GM04503 (cell line): ENCODE data around the gene RABEP1.
A peak's percentile ranks its signal among the peaks of the same experiment; 100 is the strongest.
"Not testable (repeated sequence)": the region's sequence is repeated elsewhere in the genome, so short reads cannot be mapped to it uniquely, and the experiment has no call there.

ENCODE experiments used
- DNase-seq: peaks from one replicate; pipeline ENCODE4 v3.0.0-alpha.2; 2012; ENCODE audit warnings: low read depth

RABEP1 gene

GRCh38 chr17:5281814-5282641, at the start of gene RABEP1:
Gene RABEP1, plus strand, starts transcription at chr17:5282284. Its CDS starts 203 bp downstream, at chr17:5282487.
- peak; percentile 26 for DNase-seq

DNA sequence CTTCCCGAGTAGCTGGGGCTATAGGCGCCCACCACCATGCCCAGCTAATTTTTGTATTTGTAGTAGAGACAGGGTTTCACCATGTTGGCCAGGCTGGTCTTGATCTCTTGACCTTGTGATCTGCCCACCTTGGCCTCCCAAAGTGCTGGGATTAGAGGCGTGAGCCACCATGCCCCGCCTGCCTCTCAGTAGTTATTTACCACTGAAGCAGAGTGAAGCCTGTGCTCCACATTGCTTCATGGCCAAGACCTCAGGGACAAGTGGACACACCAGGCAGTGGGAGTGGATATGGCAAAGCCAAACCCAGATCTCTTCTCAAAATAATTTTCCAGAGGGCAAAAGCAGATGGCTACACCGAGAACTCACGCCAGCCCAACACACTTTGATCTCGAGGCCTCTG, 48.6 kb upstream of the RABEP1 start:
- not testable (repeated sequence) for DNase-seq

DNA sequence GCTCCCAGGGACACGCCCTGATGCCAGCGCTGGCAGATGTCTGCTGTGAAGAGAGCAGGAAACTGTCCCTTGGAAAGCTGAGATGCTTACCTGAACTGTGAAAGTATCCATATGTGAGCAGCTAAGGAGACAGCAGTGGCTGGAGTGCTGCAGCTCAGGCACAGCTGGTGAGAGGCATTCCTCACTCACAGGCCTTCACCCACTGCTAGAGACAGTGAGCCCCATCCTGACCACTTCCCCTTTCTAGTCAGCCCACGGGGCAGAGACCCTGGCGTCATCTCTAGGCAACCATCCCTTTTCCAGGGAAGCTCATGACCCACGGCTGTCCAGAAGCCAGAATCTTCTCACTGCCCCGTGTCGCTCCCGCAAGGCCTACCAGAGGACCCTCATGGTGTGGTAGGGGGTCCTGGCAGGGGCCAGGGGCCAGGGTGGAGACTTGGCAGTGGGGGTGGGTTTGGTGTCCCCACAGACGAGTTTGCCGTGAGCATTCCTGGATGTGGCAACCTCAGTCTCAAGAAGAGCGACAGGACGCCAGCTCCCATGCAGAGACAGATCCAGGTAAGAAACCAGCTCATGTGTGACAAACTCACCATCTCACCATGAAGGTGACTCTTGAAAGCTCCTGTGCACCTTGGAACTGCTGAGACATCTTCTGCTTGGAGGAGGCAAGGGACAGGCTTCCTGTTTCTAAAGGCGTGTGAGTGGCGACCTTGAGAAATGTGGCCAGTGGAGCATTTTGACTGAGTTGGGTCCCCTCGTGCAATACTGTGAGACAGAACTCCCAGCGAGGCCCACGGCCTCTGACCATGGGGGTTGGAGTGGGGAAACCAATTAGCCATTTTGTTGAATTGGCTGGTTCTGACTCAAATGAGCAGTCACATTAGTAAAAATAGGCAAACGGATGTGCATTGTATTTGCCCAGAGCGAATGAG, 47.2 kb upstream of the RABEP1 start, which contains the start of gene SCIMP:
Gene SCIMP, minus strand, starts transcription at position 216 of the 932 bp plus-strand sequence. Its CDS starts 105 bp downstream, at position 111.
- DNase-seq: no peak

DNA sequence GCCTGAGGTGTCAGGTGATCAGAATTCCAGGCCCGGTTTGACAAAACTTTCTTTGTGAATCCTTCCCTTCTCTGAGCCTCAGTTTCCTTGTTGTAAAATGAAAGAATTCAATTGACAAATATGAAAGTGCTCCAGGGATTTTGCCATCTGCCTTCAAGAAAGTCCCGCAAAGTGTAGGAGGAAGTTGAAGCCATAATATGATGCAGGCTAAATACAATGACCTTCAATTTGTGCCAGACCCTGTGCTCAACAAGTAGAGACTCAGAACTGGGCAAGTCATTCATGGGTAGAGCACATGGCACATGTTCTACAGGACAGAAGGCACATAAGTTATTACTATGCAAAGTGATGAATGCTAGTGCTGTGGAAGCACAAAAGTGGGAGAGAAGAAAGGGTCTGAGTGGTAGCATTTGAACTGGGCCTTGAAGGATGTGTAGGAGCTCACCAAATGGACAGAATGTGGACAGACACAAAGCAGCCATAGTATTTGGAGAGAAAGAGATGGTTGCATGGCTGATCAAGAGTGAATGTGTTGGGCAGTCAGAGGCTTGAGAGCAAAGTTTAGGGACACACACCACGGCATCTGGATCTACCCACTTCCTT, 45.0 kb upstream of the RABEP1 start:
- no peak for DNase-seq

GRCh38 chr17:5237541-5238016, 44.5 kb upstream of the RABEP1 start:
- DNase-seq: no peak

- no peak for DNase-seq
Observed at GRCh38 chr17:5238333-5238732, 43.8 kb upstream of the RABEP1 start.

GRCh38 chr17:5239769-5240168, 42.3 kb upstream of the RABEP1 start:
- DNase-seq: not testable (repeated sequence)

- no peak for DNase-seq
Observed at GRCh38 chr17:5241861-5242671, 40.0 kb upstream of the RABEP1 start.

DNA sequence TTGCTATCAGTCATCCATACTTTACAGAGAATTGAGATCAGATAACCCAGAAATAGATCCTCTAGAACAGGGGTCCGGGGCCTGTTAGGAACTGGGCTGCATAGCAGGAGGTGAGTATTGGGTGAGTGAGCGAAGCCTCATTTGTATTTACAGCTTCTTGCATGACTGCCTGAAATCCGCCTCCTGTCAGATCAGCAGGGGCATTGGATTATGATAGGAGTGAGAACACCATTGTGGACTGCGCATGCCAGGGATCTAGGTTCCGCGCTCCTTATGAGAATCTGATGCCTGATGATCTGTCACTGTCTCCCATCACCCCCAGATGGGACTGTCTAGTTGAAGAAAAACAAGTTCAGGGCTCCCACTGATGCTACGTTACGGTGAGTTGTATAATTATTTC, 34.5 kb upstream of the RABEP1 start:
- DNase-seq: no peak

GRCh38 chr17:5248821-5249479, 33.1 kb upstream of the RABEP1 start:
- no peak for DNase-seq

GRCh38 chr17:5249615-5250014, 32.5 kb upstream of the RABEP1 start:
- peak; percentile 30 for DNase-seq

DNA sequence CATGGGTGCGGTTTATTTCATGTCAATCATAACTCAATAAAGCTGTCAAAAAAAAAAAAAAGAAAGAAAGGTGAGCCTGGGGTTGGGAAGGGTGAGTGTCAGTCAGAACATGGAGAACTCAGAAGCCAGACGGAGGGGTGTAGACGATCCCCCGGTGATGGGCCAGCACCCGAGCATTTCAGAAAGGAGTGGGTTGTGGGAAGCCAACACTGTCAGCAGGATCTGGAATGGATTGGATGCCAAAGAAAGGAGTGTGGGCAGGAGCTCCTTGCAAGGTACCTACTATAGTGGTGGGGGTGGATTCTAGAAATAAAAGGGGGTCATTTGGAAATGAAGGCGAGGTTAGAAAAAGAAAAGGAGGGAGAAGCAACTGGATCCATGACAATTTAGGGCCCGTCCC, 27.7 kb upstream of the RABEP1 start:
- DNase-seq: no peak

DNA sequence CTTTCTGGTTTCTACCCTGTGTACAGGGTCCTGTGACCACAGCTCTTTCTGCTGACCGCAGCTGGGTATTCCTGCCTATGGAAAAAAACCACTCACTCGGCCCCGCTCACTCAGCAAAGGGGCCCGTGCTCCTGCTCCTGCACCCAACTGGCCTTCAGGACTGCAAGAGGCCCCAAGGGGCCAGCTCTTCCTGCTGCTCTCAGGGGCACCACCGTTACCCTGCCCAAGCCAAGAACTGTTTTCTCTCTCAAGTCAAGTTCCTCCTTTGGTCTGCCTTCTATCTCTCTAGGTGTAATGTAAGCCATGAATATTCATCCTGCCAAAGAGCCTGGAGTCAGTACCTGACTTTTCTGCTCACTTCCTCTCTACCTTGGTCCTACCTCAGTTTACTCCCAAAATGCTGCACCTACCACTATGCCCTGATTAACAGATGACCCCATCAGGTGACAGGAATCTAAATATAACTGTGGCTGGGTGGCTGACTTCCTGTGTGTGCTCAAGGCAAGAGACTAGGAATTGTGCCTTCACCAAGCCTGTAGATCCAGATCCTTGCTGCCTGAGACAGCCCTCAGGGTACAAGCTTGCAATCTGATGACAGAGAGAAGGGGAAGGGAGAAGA, 27.1 kb upstream of the RABEP1 start:
- DNase-seq: no peak

DNA sequence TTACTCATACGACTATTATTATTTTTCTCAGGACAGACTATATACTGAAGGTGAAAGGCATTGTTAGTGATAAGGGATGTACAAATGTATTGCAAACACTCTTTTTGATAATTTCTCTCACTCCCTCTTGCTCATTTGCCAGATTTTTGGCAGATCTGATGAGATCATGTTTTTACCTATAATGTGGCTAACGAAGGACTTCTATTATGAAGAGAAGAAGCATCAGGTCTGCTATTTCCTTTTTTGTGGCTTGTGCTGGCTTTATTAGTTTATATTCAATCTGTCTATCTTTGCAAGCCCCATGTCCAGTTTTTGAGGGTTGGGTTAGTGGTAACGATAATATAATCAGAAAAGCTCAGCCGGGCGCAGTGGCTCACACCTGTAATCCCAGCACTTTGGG, 25.0 kb upstream of the RABEP1 start:
- no peak for DNase-seq

DNA sequence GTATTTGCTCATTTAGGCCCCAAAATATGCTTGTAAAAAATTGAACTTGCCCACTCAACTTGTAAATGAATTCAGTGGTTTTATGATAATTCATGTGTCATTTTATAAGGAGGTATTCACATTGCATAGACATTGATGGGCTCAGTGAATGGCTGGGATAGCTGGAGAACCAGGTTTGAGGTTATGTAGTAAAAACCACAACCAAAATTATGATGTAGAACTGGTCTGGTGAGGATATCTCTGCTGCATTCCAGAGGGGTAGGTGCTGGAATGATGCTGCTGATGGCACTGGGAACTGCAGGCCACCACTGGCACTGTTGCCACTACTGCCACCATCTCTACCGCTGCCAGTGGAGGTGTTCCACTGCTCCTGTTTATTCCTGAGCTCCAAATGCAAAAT, 21.5 kb upstream of the RABEP1 start:
- no peak for DNase-seq

DNA sequence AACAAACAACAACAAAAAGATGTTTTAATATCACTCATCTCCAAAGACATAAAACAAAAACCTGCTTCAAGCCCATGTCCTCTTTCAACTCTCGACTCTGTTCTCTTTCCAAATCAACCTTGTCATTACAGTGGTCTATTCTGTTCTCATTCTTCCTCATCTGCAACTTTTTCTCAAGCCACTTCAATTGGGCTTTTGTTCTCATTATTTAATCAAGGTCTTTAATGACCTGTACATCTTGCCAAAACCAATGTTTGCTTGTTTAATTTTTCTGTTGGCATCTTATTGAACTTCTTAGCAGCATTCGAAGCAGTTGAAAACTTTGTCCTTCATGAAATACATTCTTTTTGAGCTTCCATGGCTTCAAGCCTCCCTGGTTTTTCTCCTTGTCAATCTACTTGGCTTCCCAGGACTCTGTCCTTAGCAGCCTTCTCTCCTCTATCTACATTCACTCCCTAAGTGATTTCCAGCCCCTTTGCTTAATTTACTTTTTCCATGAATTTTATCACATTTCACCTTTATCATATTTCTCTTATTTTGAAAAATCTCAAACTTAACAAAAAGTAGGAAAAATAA, 19.6 kb upstream of the RABEP1 start:
- DNase-seq: no peak

GRCh38 chr17:5263441-5263840, 18.6 kb upstream of the RABEP1 start:
- no peak for DNase-seq

GRCh38 chr17:5264893-5265292, 17.2 kb upstream of the RABEP1 start:
- DNase-seq: no peak

DNA sequence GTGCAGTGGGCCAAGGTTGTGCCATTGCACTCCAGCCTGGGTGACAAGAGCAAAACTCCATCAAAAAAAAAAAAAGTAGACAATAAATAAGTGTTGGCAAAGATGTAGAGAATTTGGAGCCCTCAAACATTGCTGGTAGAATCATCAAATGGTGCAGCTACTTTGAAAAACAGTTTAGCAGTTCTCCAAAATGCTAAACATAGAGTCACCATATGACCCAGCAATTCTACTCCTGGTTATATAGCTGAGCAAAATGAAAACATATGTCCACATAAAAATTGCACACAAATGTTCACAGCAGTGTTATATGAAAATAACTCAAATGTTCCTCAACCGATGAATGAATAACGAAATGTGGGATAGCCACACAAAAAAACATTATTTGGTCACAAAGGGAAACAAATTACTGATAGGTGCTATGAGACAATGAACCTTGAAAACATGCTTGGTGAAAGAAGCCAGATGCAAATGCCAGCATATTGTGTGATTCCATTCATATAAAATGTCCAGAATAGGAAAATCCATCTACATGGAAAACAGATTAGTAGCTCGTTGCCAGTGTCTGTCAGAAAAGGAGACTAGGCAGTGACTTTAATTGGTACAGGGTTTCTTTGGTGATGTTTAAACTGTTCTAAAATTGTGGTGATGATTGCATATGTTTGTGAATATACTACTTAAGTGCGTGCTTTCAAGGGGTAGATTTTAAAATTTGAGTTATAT, 12.7 kb upstream of the RABEP1 start:
- DNase-seq: no peak
